Hepatocyte (in vitro differentiated cells): ENCODE data around the gene TMEM109. TPM values are rescaled to one million over a fixed set of nuclear protein-coding genes. Genes with fewer than 3 reads are reported as not detected.

Experiments
- DNase-seq: peaks from one replicate; pipeline ENCODE4 v3.0.0-alpha.2; 2016; ENCODE audit warnings: low spot score
- H2AFZ ChIP-seq: fragments of 200-600 bp; sonication (generic); 2 replicates; pipeline ENCODE4 v1.6.0; 2016; ENCODE audit warnings: antibody characterized with exemption, mild to moderate bottlenecking
- H3K27ac ChIP-seq: fragments of 200-600 bp; sonication (generic); 2 replicates; pipeline ENCODE4 v1.5.1; 2016; ENCODE audit warnings: mild to moderate bottlenecking
- H3K27me3 ChIP-seq: fragments of 200-600 bp; sonication (generic); 2 replicates; pipeline ENCODE4 v1.6.1; 2016
- H3K36me3 ChIP-seq: fragments of 200-600 bp; sonication (generic); replicated peaks from 2 replicates; pipeline ENCODE4 v1.5.1; 2016; ENCODE audit warnings: low read depth; ENCODE audit not compliant: insufficient read depth
- H3K4me1 ChIP-seq: fragments of 200-600 bp; sonication (generic); 2 replicates; pipeline ENCODE4 v1.5.1; 2016; ENCODE audit warnings: mild to moderate bottlenecking, moderate library complexity; ENCODE audit not compliant: insufficient read depth
- H3K4me2 ChIP-seq: fragments of 200-600 bp; sonication (generic); 2 replicates; pipeline ENCODE4 v1.6.0; 2016
- H3K4me3 ChIP-seq: fragments of 200-600 bp; sonication (generic); 2 replicates; pipeline ENCODE4 v1.5.1; 2016; ENCODE audit warnings: mild to moderate bottlenecking
- H3K79me2 ChIP-seq: fragments of 200-600 bp; sonication (generic); 2 replicates; pipeline ENCODE4 v1.6.0; 2017; ENCODE audit warnings: mild to moderate bottlenecking
- H3K9me2 ChIP-seq: fragments of 200-600 bp; sonication (generic); replicated peaks from 2 replicates; pipeline ENCODE4 v1.6.0; 2017; ENCODE audit warnings: mild to moderate bottlenecking; ENCODE audit not compliant: insufficient read depth
- H3K9me3 ChIP-seq: fragments of 200-600 bp; sonication (generic); 2 replicates; pipeline ENCODE4 v1.5.1; 2016; ENCODE audit warnings: low read depth, mild to moderate bottlenecking
- H4K20me1 ChIP-seq: fragments of 200-600 bp; sonication (generic); 2 replicates; pipeline ENCODE4 v1.6.0; 2016; ENCODE audit warnings: mild to moderate bottlenecking; ENCODE audit not compliant: insufficient read depth, poor library complexity, severe bottlenecking
- EZH2 ChIP-seq: fragments of 200-600 bp; sonication (generic); IDR thresholded peaks from 2 replicates; pipeline ENCODE4 v1.6.1; 2016; ENCODE audit warnings: antibody characterized with exemption, mild to moderate bottlenecking, borderline replicate concordance
- EZH2phosphoT487 ChIP-seq: fragments of 200-600 bp; sonication (generic); IDR thresholded peaks from one replicate; pipeline ENCODE4 v1.6.1; 2018; ENCODE audit warnings: antibody characterized with exemption, mild to moderate bottlenecking, low read depth, moderate library complexity; ENCODE audit not compliant: unreplicated experiment, severe bottlenecking
- WGBS: methylation state at CpG from one replicate; pipeline ENCODE4 v1.1.6; 2016; ENCODE audit warnings: low lambda C conversion rate; ENCODE audit errors: missing lambda C conversion rate; 5-methylcytosine and 5-hydroxymethylcytosine counted together
- polyA plus RNA-seq: library from polyadenylated mRNA; unstranded; fragments of >200 nt; fragmentation: Nextera tagmentation; extraction: Ambion mirVana; gene quantifications from 2 replicates; pipeline ENCODE4 v1.2.1, GENCODE V29; 2016
- total RNA-seq: library from RNA; depleted of rRNA; stranded (reverse); fragments of >200 nt; gene quantifications from 2 replicates; pipeline ENCODE4 v1.2.3, GENCODE V29; 2014
- TF ChIP-seq, protein P1 (sequence below): fragments of 200-600 bp; sonication (generic); IDR thresholded peaks from 2 replicates; pipeline ENCODE4 v1.5.1; 2016; ENCODE audit warnings: antibody characterized with exemption, mild to moderate bottlenecking; ENCODE audit not compliant: poor library complexity

TMEM109 gene
- total and polyA plus RNA-seq, 2 experiments from 2014 or later: 30.0 to 86.9 TPM

DNA sequence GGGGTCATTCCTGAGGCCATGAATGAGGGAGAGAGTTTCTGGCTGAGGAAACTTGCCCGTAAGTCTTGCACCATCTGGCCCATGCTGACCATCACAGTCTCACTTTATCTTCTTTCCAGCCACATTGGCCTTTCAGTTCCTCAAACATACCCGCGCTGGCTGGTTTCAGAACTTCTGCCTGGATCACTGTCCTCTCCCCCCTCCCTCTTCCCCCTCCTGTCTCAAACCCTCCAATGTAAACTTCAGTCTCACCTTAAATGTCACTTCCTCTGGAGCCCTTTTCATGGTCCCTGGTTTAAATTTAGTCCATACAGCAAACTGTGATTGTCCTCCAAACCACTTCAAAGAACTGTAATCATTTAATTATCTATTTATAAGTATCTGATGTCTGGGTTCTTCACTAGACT is 3.7 kb upstream of the TMEM109 start:
- WGBS: 91% methylated on average over 3 of the region's 3 CpGs
- Histone ChIP-seq H3K27ac (no peak overlapping the region), H3K27me3 (no peaks in the 10 kb centered on the region), H3K36me3 (no peaks in the 10 kb centered on the region), H3K9me2 (no peaks in the 10 kb centered on the region), H3K79me2 (peaks cover 12% of the 10 kb centered on the region), H2AFZ (no peak overlapping the region), H3K9me3 (no peaks in the 10 kb centered on the region), H3K4me1 (peaks cover 2% of the 10 kb centered on the region), H4K20me1 (peaks cover under 1% of the 10 kb centered on the region), H3K4me3 (no peak overlapping the region), H3K4me2 (no peak overlapping the region)
- DNase-seq: no peak
- TF ChIP-seq, protein P1, sequence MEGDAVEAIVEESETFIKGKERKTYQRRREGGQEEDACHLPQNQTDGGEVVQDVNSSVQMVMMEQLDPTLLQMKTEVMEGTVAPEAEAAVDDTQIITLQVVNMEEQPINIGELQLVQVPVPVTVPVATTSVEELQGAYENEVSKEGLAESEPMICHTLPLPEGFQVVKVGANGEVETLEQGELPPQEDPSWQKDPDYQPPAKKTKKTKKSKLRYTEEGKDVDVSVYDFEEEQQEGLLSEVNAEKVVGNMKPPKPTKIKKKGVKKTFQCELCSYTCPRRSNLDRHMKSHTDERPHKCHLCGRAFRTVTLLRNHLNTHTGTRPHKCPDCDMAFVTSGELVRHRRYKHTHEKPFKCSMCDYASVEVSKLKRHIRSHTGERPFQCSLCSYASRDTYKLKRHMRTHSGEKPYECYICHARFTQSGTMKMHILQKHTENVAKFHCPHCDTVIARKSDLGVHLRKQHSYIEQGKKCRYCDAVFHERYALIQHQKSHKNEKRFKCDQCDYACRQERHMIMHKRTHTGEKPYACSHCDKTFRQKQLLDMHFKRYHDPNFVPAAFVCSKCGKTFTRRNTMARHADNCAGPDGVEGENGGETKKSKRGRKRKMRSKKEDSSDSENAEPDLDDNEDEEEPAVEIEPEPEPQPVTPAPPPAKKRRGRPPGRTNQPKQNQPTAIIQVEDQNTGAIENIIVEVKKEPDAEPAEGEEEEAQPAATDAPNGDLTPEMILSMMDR: no peak
- no peak for TF ChIP-seq EZH2phosphoT487
- no peak for TF ChIP-seq EZH2

GRCh38 chr11:60910711-60911380 is 3.1 kb upstream of the TMEM109 start:
- Histone ChIP-seq H3K4me1 (peaks cover 3% of the 10 kb centered on the region), H3K9me2 (no peaks in the 10 kb centered on the region), H3K79me2 (peaks cover 7% of the 10 kb centered on the region), H2AFZ (no peak overlapping the region), H4K20me1 (no peaks in the 10 kb centered on the region), H3K9me3 (no peaks in the 10 kb centered on the region), H3K27me3 (no peaks in the 10 kb centered on the region), H3K27ac (no peak overlapping the region), H3K4me3 (no peak overlapping the region), H3K36me3 (no peaks in the 10 kb centered on the region), H3K4me2 (no peak overlapping the region)
- WGBS: 72% methylated on average over 5 of the region's 5 CpGs
- no peak for DNase-seq
- TF ChIP-seq EZH2phosphoT487 (no peak), EZH2 (no peak)
- TF ChIP-seq, protein P1: no peak

- TF ChIP-seq, protein P1: no peak
- TF ChIP-seq EZH2phosphoT487 (no peak), EZH2 (no peak)
- no peaks in the 10 kb centered on the region for H3K9me2 ChIP-seq
- H3K27ac ChIP-seq: no peak overlapping the region
- H3K4me3 ChIP-seq: no peak overlapping the region
- DNase-seq: no peak
- peaks cover 3% of the 10 kb centered on the region for H4K20me1 ChIP-seq
- 75% methylated on average over 12 of the region's 12 CpGs for WGBS
- H3K9me3 ChIP-seq: no peaks in the 10 kb centered on the region
- H3K36me3 ChIP-seq: no peaks in the 10 kb centered on the region
- no peak overlapping the region for H3K4me2 ChIP-seq
- H2AFZ ChIP-seq: no peak overlapping the region
- H3K27me3 ChIP-seq: no peaks in the 10 kb centered on the region
- H3K4me1 ChIP-seq: peaks cover 7% of the 10 kb centered on the region
- H3K79me2 ChIP-seq: peaks cover 20% of the 10 kb centered on the region
These were observed 1.6 kb upstream of the TMEM109 start for GRCh38 chr11:60912223-60912850.
